IMR-90 (cell line): Measurements from ENCODE around the gene KIAA0319L. TPM values are rescaled to one million over a fixed set of nuclear protein-coding genes. Genes with fewer than 3 reads are reported as not detected.
A peak's percentile ranks its signal among the peaks of the same experiment; 100 is the strongest.

Experiments
- ATAC-seq: fragments of 200-7000 bp; cut with Tn5 transposase; 2 replicates; pipeline ENCODE4 v1.9.1; 2020; ENCODE audit warnings: low read depth, mild to moderate bottlenecking, moderate library complexity
- BruUV-seq: library from RNA; stranded (reverse); fragments of 400-500 nt; replicated peaks from 2 replicates; lab custom pipeline; 2021; lab: Mats Ljungman, UMichigan
- CTCF ChIA-PET: fragments of 300-600 bp; formaldehyde crosslinking; extraction: SDS; loops from one replicate; lab custom pipeline; 2021; ENCODE audit warnings: antibody characterized with exemption; lab: Yijun Ruan, JAX
- POLR2A ChIA-PET: fragments of 300-600 bp; sonication (Branson Sonifier 250); formaldehyde crosslinking; loops from one replicate; lab custom pipeline; 2022; ENCODE audit warnings: antibody characterized with exemption; ENCODE audit not compliant: unreplicated experiment; lab: Charles Lee
- DNase-seq: peaks from one replicate; pipeline ENCODE4 v3.0.0; 2013
- H2AFZ ChIP-seq: replicated peaks from 2 replicates; pipeline ENCODE3; 2013; ENCODE audit warnings: low read length, mild to moderate bottlenecking; ENCODE audit not compliant: poor library complexity
- H2AK5ac ChIP-seq: 2 replicates; pipeline ENCODE4 v1.6.1; 2013; ENCODE audit warnings: low read depth, low read length, inconsistent platforms
- H2AK9ac ChIP-seq: replicated peaks from 2 replicates; pipeline ENCODE3; 2013; ENCODE audit warnings: mild to moderate bottlenecking, low read depth, low read length, moderate library complexity; ENCODE audit not compliant: poor library complexity
- H2BK120ac ChIP-seq: 2 replicates; pipeline ENCODE4 v1.6.1; 2013; ENCODE audit warnings: low read depth, low read length, inconsistent platforms
- H2BK15ac ChIP-seq: 3 replicates; pipeline ENCODE4 v1.6.1; 2013; ENCODE audit warnings: low read depth, low read length, inconsistent platforms
- H2BK20ac ChIP-seq: 2 replicates; pipeline ENCODE4 v1.6.1; 2013; ENCODE audit warnings: low read depth, mild to moderate bottlenecking, inconsistent platforms, low read length, moderate library complexity
- H2BK5ac ChIP-seq: 2 replicates; pipeline ENCODE4 v1.6.1; 2013; ENCODE audit warnings: mild to moderate bottlenecking, low read depth, low read length, inconsistent platforms; ENCODE audit not compliant: poor library complexity, severe bottlenecking
- H3K14ac ChIP-seq: replicated peaks from 2 replicates; pipeline ENCODE4 v1.6.1; 2013; ENCODE audit warnings: low read depth, low read length, inconsistent platforms
- H3K18ac ChIP-seq: 2 replicates; pipeline ENCODE4 v1.6.1; 2013; ENCODE audit warnings: low read depth, low read length, control low read depth
- H3K23ac ChIP-seq: 2 replicates; pipeline ENCODE4 v1.6.1; 2013; ENCODE audit warnings: low read depth, low read length, inconsistent platforms
- H3K27ac ChIP-seq: 2 replicates; pipeline ENCODE4 v1.5.1; 2013; ENCODE audit warnings: mild to moderate bottlenecking, control low read depth, low read length; ENCODE audit not compliant: insufficient read depth
- H3K27me3 ChIP-seq: 2 replicates; pipeline ENCODE4 v1.6.1; 2013; ENCODE audit warnings: low read length; ENCODE audit not compliant: control insufficient read depth, insufficient read depth
- H3K36me3 ChIP-seq: 2 replicates; pipeline ENCODE4 v1.6.1; 2013; ENCODE audit warnings: low read length, mixed read lengths; ENCODE audit not compliant: control insufficient read depth, insufficient read depth
- H3K4ac ChIP-seq: 2 replicates; pipeline ENCODE4 v1.6.1; 2013; ENCODE audit warnings: low read depth, low read length, inconsistent platforms
- H3K4me1 ChIP-seq: 2 replicates; pipeline ENCODE4 v1.6.1; 2013; ENCODE audit warnings: low read length, mixed read lengths; ENCODE audit not compliant: control insufficient read depth, insufficient read depth
- H3K4me2 ChIP-seq: 2 replicates; pipeline ENCODE4 v1.6.1; 2013; ENCODE audit warnings: low read depth, mild to moderate bottlenecking, control low read depth, low read length, moderate library complexity
- H3K4me3 ChIP-seq: 2 replicates; pipeline ENCODE4 v1.5.1; 2013; ENCODE audit warnings: low read depth, mild to moderate bottlenecking, control low read depth, low read length, moderate library complexity; ENCODE audit not compliant: insufficient read depth
- H3K56ac ChIP-seq: 2 replicates; pipeline ENCODE4 v1.6.1; 2013; ENCODE audit warnings: low read length, inconsistent platforms; ENCODE audit not compliant: insufficient read depth; ENCODE audit errors: extremely low read depth
- H3K79me1 ChIP-seq, 2 experiments: 2 replicates each; pipeline ENCODE4 v1.6.1; 2013; ENCODE audit warnings: low read length in 2 of 2, inconsistent platforms in 1 of 2, low read depth in 1 of 2
- H3K9ac ChIP-seq: 2 replicates; pipeline ENCODE4 v1.6.1; 2013; ENCODE audit warnings: low read depth, low read length, control low read depth
- H3K9me1 ChIP-seq: 2 replicates; pipeline ENCODE4 v1.6.1; 2013; ENCODE audit warnings: low read length, inconsistent platforms; ENCODE audit not compliant: insufficient read depth
- H3K9me3 ChIP-seq: 2 replicates; pipeline ENCODE4 v1.6.1; 2013; ENCODE audit warnings: low read length; ENCODE audit not compliant: control insufficient read depth, insufficient read depth
- H4K20me1 ChIP-seq: 2 replicates; pipeline ENCODE4 v1.6.1; 2013; ENCODE audit warnings: low read length, inconsistent platforms; ENCODE audit not compliant: insufficient read depth
- H4K5ac ChIP-seq: 2 replicates; pipeline ENCODE4 v1.6.1; 2013; ENCODE audit warnings: mild to moderate bottlenecking, low read depth, low read length, control low read depth
- H4K8ac ChIP-seq, 2 experiments: 2 replicates each; pipeline ENCODE4 v1.6.1; 2013; ENCODE audit warnings: low read depth in 2 of 2, low read length in 2 of 2, control low read depth in 1 of 2, inconsistent platforms in 1 of 2
- H4K91ac ChIP-seq: 2 replicates; pipeline ENCODE4 v1.6.1; 2013; ENCODE audit warnings: low read depth, low read length, inconsistent platforms; ENCODE audit not compliant: insufficient read depth
- CEBPB ChIP-seq: IDR thresholded peaks from 2 replicates; pipeline ENCODE4 v1.6.1; 2012; ENCODE audit warnings: low read depth, low read length, improper control_type of control experiment
- MAZ ChIP-seq: IDR thresholded peaks from 2 replicates; pipeline ENCODE4 v1.6.1; 2012; ENCODE audit warnings: low read depth, mild to moderate bottlenecking, low read length, improper control_type of control experiment, moderate library complexity, borderline replicate concordance
- MXI1 ChIP-seq: IDR thresholded peaks from 2 replicates; pipeline ENCODE4 v1.6.1; 2012; ENCODE audit warnings: low read depth, mild to moderate bottlenecking, low read length, moderate library complexity, borderline replicate concordance
- NFE2L2 ChIP-seq: fragments of 150-350 bp; IDR thresholded peaks from 2 replicates; pipeline ENCODE4 v1.6.1; 2016; ENCODE audit warnings: low read depth, mild to moderate bottlenecking, low read length
- POLR2A ChIP-seq: IDR thresholded peaks from 2 replicates; pipeline ENCODE4 v1.6.1; 2012; ENCODE audit warnings: mild to moderate bottlenecking, low read depth, low read length
- RAD21 ChIP-seq: IDR thresholded peaks from 2 replicates; pipeline ENCODE4 v1.6.1; 2012; ENCODE audit warnings: low read length, improper control_type of control experiment
- RFX5 ChIP-seq: IDR thresholded peaks from 2 replicates; pipeline ENCODE4 v1.8.0; 2012; ENCODE audit warnings: low read depth, mild to moderate bottlenecking, low read length, moderate library complexity
- SMC3 ChIP-seq: fragments of 150-350 bp; IDR thresholded peaks from 2 replicates; pipeline ENCODE4 v1.6.1; 2016; ENCODE audit warnings: low read depth, mild to moderate bottlenecking, antibody characterized with exemption, low read length, moderate library complexity
- WGBS, 2 experiments: methylation state at CpG; one replicate each; pipeline versions ENCODE4 v1.1.5 to v1.1.7; 2013; ENCODE audit warnings: missing lambda C conversion rate in 2 of 2; ENCODE audit not compliant: insufficient read length in 1 of 2; ENCODE audit errors: extremely low coverage in 2 of 2; 5-methylcytosine and 5-hydroxymethylcytosine counted together
- dilution Hi-C: fragments of 300-500 bp; cut with HindIII; formaldehyde crosslinking; loops from one replicate; pipeline ENCODE4 v1.14.3; 2018; ENCODE audit warnings: low sequenced_read_pairs; ENCODE audit not compliant: unreplicated experiment
- in situ Hi-C: fragments of 300-500 bp; cut with MboI; formaldehyde crosslinking; loops from 3 replicates; pipeline ENCODE4 v1.14.3; 2019; ENCODE audit warnings: low sequenced_read_pairs, inconsistent platforms, mixed read lengths
- intact Hi-C: fragments of 100-400 bp; cut with micrococcal nuclease; formaldehyde crosslinking; loops from 2 replicates; pipeline ENCODE4 v1.10.0; 2022
- polyA plus RNA-seq, 3 experiments: library from polyadenylated mRNA; depleted of rRNA; stranded (reverse); fragments of >200 nt; gene quantifications; 2 replicates each; pipeline ENCODE4 v1.2.3, GENCODE V29; 2012; ENCODE audit warnings: low replicate concordance in 1 of 3
- total RNA-seq: library from RNA; depleted of rRNA; stranded (reverse); fragments of >200 nt; gene quantifications from 2 replicates; pipeline ENCODE4 v1.2.3, GENCODE V29; 2012
- TF ChIP-seq, protein P1 (sequence below): fragments of 150-350 bp; IDR thresholded peaks from 2 replicates; pipeline ENCODE4 v1.6.1; 2016; ENCODE audit warnings: low read depth, mild to moderate bottlenecking, low read length, moderate library complexity, borderline replicate concordance
- TF ChIP-seq, protein P2 (sequence below): fragments of 150-350 bp; IDR thresholded peaks from 2 replicates; pipeline ENCODE4 v1.6.1; 2017; ENCODE audit warnings: mild to moderate bottlenecking, antibody characterized with exemption, low read length, low read depth

The KIAA0319L gene
- total and polyA plus RNA-seq, 2 of the 4 experiments (the other 2 are of a cell fraction): 38.0 to 49.8 TPM

DNA sequence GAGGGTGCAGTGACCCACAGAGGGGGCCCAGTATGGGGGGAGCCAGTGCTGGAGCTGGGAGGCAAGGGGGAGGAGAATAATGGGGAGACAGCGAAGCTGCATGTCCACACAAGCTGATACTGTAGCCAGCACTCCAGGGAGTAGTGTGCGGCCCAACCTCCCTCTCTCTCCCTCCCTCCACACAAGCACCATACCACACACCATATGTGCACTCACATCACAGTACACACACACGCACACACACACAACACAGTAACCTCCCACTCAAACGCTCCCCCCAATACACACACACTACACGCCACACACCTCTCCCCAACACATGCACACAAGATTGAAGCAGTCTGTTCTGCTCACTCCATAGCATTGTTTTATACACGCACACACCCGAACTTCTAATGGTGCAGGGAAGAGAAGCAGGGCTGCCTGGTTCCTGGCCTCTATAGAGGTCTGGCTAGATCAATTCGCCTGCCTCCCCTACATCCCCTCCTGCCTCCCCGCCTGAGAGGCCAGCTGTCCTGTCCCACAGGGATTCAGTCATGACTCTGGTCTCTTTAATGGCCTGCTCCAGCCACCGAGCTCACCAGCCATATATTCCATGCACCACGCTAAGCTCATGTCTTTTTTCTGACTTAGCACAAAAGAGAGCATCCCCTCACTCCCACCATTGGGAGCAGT, 4.2 kb upstream of the KIAA0319L start (continued):
- TF ChIP-seq MAZ: no peak

DNA sequence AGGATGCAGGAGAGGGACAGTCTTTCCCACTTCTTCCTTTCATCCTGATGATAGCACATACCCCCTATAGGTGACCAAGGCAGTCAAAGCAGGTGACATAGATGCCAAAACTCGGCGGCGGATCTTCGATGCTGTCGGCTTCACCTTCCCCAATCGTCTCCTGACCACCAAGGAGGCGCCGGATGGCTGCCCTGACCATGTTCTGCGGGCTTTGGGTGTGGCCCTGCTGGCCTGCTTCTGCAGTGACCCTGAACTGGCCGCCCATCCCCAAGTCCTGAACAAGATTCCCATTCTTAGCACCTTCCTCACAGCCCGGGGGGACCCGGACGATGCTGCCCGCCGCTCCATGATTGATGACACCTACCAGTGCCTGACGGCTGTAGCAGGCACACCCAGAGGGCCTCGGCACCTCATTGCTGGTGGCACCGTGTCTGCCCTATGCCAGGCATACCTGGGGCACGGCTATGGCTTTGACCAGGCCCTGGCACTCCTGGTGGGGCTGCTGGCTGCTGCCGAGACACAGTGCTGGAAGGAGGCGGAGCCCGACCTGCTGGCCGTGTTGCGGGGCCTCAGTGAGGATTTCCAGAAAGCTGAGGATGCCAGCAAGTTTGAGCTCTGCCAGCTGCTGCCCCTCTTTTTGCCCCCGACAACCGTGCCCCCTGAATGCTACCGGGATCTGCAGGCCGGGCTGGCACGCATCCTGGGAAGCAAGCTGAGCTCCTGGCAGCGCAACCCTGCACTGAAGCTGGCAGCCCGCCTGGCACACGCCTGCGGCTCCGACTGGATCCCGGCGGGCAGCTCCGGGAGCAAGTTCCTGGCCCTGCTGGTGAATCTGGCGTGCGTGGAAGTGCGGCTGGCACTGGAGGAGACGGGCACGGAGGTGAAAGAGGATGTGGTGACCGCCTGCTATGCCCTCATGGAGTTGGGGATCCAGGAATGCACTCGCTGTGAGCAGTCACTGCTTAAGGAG, 3.3 kb upstream of the KIAA0319L start:
- no peak overlapping the region for H2AK5ac ChIP-seq
- no peak overlapping the region for H2BK5ac ChIP-seq
- BruUV-seq: no TSS peak
- H3K36me3 ChIP-seq: peaks cover 34% of the 10 kb centered on the region
- CTCF ChIA-PET: interaction anchor here (1.3 kb wide), 1 partner anchor 110 kb away, joined by 4 read pairs; no protein-coding TSS in a partner anchor
- DNase-seq: no peak
- no peak overlapping the region for H2BK20ac ChIP-seq
- H3K4me2 ChIP-seq: no peak overlapping the region
- 62% methylated on average over 25 of the region's 44 CpGs; no CpG with 5 or more reads in 1 of the 2 experiments for WGBS, 2 experiments
- H2AK9ac ChIP-seq: peak overlapping the region; percentile 33
- no peak overlapping the region for H2AFZ ChIP-seq
- H4K5ac ChIP-seq: no peak overlapping the region
- no peak overlapping the region for H3K4ac ChIP-seq
- intact Hi-C loops: no loop called here
- H2BK15ac ChIP-seq: no peak overlapping the region
- H3K14ac ChIP-seq: no peak overlapping the region
- peaks cover 48% of the 10 kb centered on the region for H4K20me1 ChIP-seq
- H4K8ac ChIP-seq: no peak overlapping the region
- H3K56ac ChIP-seq: no peak overlapping the region
- in situ Hi-C loops: loop anchor here (5.0 to 10.0 kb wide), 2 partner anchors 108 to 366 kb away; partner anchors contain the start of gene SFPQ
- H3K27me3 ChIP-seq: no peaks in the 10 kb centered on the region
- no peak overlapping the region for H4K91ac ChIP-seq
- no peak overlapping the region for H3K18ac ChIP-seq
- peaks cover under 1% of the 10 kb centered on the region for H3K9me1 ChIP-seq
- dilution Hi-C loops: no loop called here
- no peaks in the 10 kb centered on the region for H3K9me3 ChIP-seq
- no peak for ATAC-seq
- no peak overlapping the region for H3K9ac ChIP-seq
- H3K27ac ChIP-seq: no peak overlapping the region
- POLR2A ChIA-PET: no interaction called here
- H2BK120ac ChIP-seq: no peak overlapping the region
- peaks cover 12 to 51% of the 10 kb centered on the region in 2 experiments for H3K79me1 ChIP-seq
- no peak overlapping the region for H3K23ac ChIP-seq
- H3K4me3 ChIP-seq: no peak overlapping the region
- peaks cover 7% of the 10 kb centered on the region for H3K4me1 ChIP-seq
- no peak for TF ChIP-seq RFX5
- TF ChIP-seq NFE2L2: no peak
- TF ChIP-seq MXI1: no peak
- TF ChIP-seq, protein P1, sequence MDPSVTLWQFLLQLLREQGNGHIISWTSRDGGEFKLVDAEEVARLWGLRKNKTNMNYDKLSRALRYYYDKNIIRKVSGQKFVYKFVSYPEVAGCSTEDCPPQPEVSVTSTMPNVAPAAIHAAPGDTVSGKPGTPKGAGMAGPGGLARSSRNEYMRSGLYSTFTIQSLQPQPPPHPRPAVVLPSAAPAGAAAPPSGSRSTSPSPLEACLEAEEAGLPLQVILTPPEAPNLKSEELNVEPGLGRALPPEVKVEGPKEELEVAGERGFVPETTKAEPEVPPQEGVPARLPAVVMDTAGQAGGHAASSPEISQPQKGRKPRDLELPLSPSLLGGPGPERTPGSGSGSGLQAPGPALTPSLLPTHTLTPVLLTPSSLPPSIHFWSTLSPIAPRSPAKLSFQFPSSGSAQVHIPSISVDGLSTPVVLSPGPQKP: no peak
- TF ChIP-seq, protein P2, sequence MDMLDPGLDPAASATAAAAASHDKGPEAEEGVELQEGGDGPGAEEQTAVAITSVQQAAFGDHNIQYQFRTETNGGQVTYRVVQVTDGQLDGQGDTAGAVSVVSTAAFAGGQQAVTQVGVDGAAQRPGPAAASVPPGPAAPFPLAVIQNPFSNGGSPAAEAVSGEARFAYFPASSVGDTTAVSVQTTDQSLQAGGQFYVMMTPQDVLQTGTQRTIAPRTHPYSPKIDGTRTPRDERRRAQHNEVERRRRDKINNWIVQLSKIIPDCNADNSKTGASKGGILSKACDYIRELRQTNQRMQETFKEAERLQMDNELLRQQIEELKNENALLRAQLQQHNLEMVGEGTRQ: no peak
- no peak for TF ChIP-seq POLR2A
- TF ChIP-seq MAZ: no peak
- no peak for TF ChIP-seq CEBPB
- TF ChIP-seq RAD21: no peak
- no peak for TF ChIP-seq SMC3
